Heart left ventricle (tissue), 16 donors: ENCODE measurements around the gene ADGRF3. TPM values are rescaled to one million over a fixed set of nuclear protein-coding genes. Genes with fewer than 3 reads are reported as not detected.
"Not testable (repeated sequence)": the region's sequence is repeated elsewhere in the genome, so short reads cannot be mapped to it uniquely, and the experiment has no call there.

ENCODE experiments used
- ATAC-seq, 4 donors: fragments of 200-7000 bp; cut with Tn5 transposase; one replicate each; pipeline ENCODE4 v1.9.1; 2020 to 2022; ENCODE audit warnings: moderate library complexity in 4 of 4, mild to moderate bottlenecking in 3 of 4, moderate number of reproducible peaks in 1 of 4
- DNase-seq, 5 donors: peaks; one replicate each; pipeline ENCODE4 v3.0.0-alpha.2; 2020
- H3K27ac ChIP-seq, 12 donors: fragments of 200-600 bp; sonication (generic) in 4 of 12; one replicate each; pipeline versions ENCODE4 v1.5.0 to v1.8.0; 2016 to 2022; ENCODE audit warnings: mild to moderate bottlenecking in 2 of 12
- H3K27me3 ChIP-seq, 9 donors: fragments of 200-600 bp; sonication (generic) in 2 of 9; one replicate each; pipeline versions ENCODE4 v1.5.1 to v1.8.0; 2016 to 2022; ENCODE audit warnings: mild to moderate bottlenecking in 3 of 9
- H3K36me3 ChIP-seq, 9 donors: fragments of 200-600 bp; sonication (generic) in 2 of 9; one replicate each; pipeline versions ENCODE4 v1.5.0 to v1.8.0; 2018 to 2022; ENCODE audit warnings: mild to moderate bottlenecking in 2 of 9
- H3K4me1 ChIP-seq, 12 donors: fragments of 200-600 bp; sonication (generic) in 4 of 12; one replicate each; pipeline versions ENCODE4 v1.5.0 to v1.8.0; 2016 to 2022; ENCODE audit warnings: mild to moderate bottlenecking in 3 of 12
- H3K4me3 ChIP-seq, 12 donors: fragments of 200-600 bp; sonication (generic) in 4 of 12; one replicate each; pipeline versions ENCODE4 v1.5.0 to v1.8.0; 2017 to 2022; ENCODE audit warnings: mild to moderate bottlenecking in 9 of 12, moderate library complexity in 4 of 12
- H3K9me3 ChIP-seq, 12 donors: fragments of 200-600 bp; sonication (generic) in 4 of 12; one replicate each; pipeline versions ENCODE4 v1.5.0 to v1.8.0; 2016 to 2022; ENCODE audit warnings: mild to moderate bottlenecking in 1 of 12
- CTCF ChIP-seq, 12 donors: fragments of 200-600 bp; sonication (generic) in 4 of 12; IDR thresholded peaks; one replicate each; pipeline versions ENCODE4 v1.5.0 to v1.8.0; 2018 to 2022; ENCODE audit warnings: antibody characterized with exemption in 12 of 12, mild to moderate bottlenecking in 5 of 12
- POLR2A ChIP-seq, 2 donors: fragments of 450-650 bp; IDR thresholded peaks; one replicate each; pipeline ENCODE4 v1.6.1; 2017; ENCODE audit warnings: antibody characterized with exemption in 2 of 2, mild to moderate bottlenecking in 2 of 2, moderate library complexity in 2 of 2
- WGBS, 4 donors: extraction: QIAGEN DNeasy Blood & Tissue Kit in 2 of 4; methylation state at CpG; one replicate each; pipeline versions ENCODE4 v1.1.5 to v1.1.7; 2013 to 2018; 5-methylcytosine and 5-hydroxymethylcytosine counted together
- intact Hi-C, 10 donors: fragments of 100-400 bp; cut with DNase I; formaldehyde crosslinking; loops; one replicate each; pipeline versions ENCODE4 v1.11.1 to v1.14.2; 2022
- polyA plus RNA-seq, 2 donors: library from polyadenylated mRNA; stranded (reverse); fragments of 200-250 nt; gene quantifications; one replicate each; pipeline ENCODE4 v1.2.3, GENCODE V29; 2013
- total RNA-seq, 9 donors: library from RNA; depleted of rRNA in 2 of 9; stranded (reverse); fragments of >200 nt in 2 of 9; fragmentation: NEBNext Ultra II Directional in 3 of 9; extraction: Animal tissue kit (Norgen Biotek cat#: 25700) in 3 of 9; gene quantifications; one replicate each; pipeline versions ENCODE4 v1.1.0 to v1.2.4, GENCODE V29; 2016 to 2023
- donor health status: ischemic (EF 13 %, LVEDD 7.1; RV severe dilation, severe dysfunction).
- donor health status: healthy with polysubstance abuse.
- donor health status: DM: no; HTN: yes; CAD: no.
- donor health status: DM: no; HTN: no; CAD: no.
- donor health status: ischemic (EF 25% LVEDD 6.9; RV normal size, moderate dysfunction).
- donor health status: ischemic (EF 25% LVEDD 5.7; RV mildly dilated, moderate dysfunction).
- donor health status: healthy.
- donor health status: DM: yes; HTN: yes; CAD: no.
- donor health status: ischemic (EF 35%, LVEDD 5.7; RV mildly dilated, moderate dysfunction).
- donor health status: nonischemic (EF 11% LVEDD 7.7; RV severe dilation, severe dysfunction).
- donor health status: DM: yes; HTN: yes; CAD: no.
- donor health status: PGD.
- donor health status: ischemic (EF 29% LVEDD 5.4; RV normal size, mild dysfunction).
- donor health status: nonischemic (EF 23%, LVEDD 6.1; RV moderate dilation, normal function).

ADGRF3 gene
- total and polyA plus RNA-seq, 11 donors = 0.08 to 0.69 (median 0.13) TPM; not detected in 8

- no peaks in the 10 kb centered on the region for H3K36me3 ChIP-seq
- ATAC-seq (no peak), DNase-seq (no peak)
- no peaks in the 10 kb centered on the region for H3K27me3 ChIP-seq
- H3K4me1 ChIP-seq = peaks cover 0 to 8% (median 0%) of the 10 kb centered on the region in 12 donors
- no peak for TF ChIP-seq CTCF (IDR thresholded peaks at IDR 0.05)
- TF ChIP-seq POLR2A (IDR thresholded peaks at IDR 0.05) = no peak
- no peaks in the 10 kb centered on the region for H3K9me3 ChIP-seq
- intact Hi-C loops = no loop called here
- H3K4me3 ChIP-seq = no peak overlapping the region
- 97 to 100% (median 98%) methylated on average over 2 of the region's 2 CpGs for WGBS, 4 donors
- no peak overlapping the region for H3K27ac ChIP-seq
Measured at GRCh38 chr2:26356111-26356510, 9.5 kb upstream of the ADGRF3 start.

- no peak overlapping the region for H3K27ac ChIP-seq
- peaks cover 0 to 8% (median 0%) of the 10 kb centered on the region in 12 donors for H3K4me1 ChIP-seq
- H3K27me3 ChIP-seq = no peaks in the 10 kb centered on the region
- intact Hi-C loops = no loop called here
- ATAC-seq (peak in 1 of 4 donors; percentile 45), DNase-seq (no peak)
- TF ChIP-seq POLR2A (IDR thresholded peaks at IDR 0.05) = no peak
- TF ChIP-seq CTCF (IDR thresholded peaks at IDR 0.05) = no peak
- no peaks in the 10 kb centered on the region for H3K9me3 ChIP-seq
- WGBS, 4 donors = 79 to 86% (median 84%) methylated on average over 9 of the region's 9 CpGs
- no peaks in the 10 kb centered on the region for H3K36me3 ChIP-seq
- H3K4me3 ChIP-seq = no peak overlapping the region
Measured at GRCh38 chr2:26355038-26355995, 8.7 kb upstream of the ADGRF3 start.

GRCh38 chr2:26354469-26354868, 7.9 kb upstream of the ADGRF3 start:
- ATAC-seq, H3K27ac ChIP-seq, H3K9me3 ChIP-seq, H3K27me3 ChIP-seq, H3K4me3 ChIP-seq, H3K4me1 ChIP-seq, H3K36me3 ChIP-seq, intact Hi-C loops, DNase-seq: not testable (repeated sequence)
- WGBS, 4 donors = 97 to 98% (median 98%) methylated on average over 16 of the region's 16 CpGs

GRCh38 chr2:26352892-26353291, 6.3 kb upstream of the ADGRF3 start:
- Histone ChIP-seq H3K36me3 (no peaks in the 10 kb centered on the region), H3K27me3 (no peaks in the 10 kb centered on the region), H3K4me3 (no peak overlapping the region), H3K9me3 (no peaks in the 10 kb centered on the region), H3K27ac (no peak overlapping the region), H3K4me1 (peaks cover 0 to 11% (median 5%) of the 10 kb centered on the region in 12 donors)
- ATAC-seq (no peak), DNase-seq (no peak)
- no peak for TF ChIP-seq CTCF (IDR thresholded peaks at IDR 0.05)
- no peak for TF ChIP-seq POLR2A (IDR thresholded peaks at IDR 0.05)
- intact Hi-C loops = no loop called here
- 93 to 98% (median 97%) methylated on average over 1 of the region's 1 CpG for WGBS, 4 donors
